ENCODE data around the gene PWP2.
"Not testable (repeated sequence)": the region's sequence is repeated elsewhere in the genome, so short reads cannot be mapped to it uniquely, and the experiment has no call there.

Gene PWP2

DNA sequence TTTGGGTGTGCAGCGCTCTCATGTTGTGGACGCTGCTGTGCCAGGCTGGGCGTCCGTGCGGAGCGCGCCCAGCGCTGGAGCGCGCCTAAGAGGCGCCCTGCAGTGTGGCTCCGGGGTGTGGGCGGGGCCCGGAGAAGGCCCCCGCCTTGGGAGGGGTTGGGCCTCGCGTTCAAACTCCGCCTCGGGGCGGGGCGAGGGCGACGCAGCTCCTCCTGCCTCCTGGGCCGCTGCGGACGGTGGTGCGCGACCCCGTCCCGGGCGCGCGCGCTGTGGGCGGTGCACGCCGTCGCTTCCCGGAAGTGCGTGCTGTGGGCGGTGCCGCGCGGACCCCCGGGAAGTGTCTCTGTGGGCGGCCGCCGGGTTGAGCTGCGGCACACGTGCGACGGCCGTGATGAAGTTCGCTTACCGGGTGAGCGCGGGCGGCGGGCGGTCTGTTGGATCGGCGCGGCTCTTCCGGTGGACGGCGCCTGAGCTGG lies at the start of gene PWP2:
Gene PWP2 (plus strand): TSS at position 374 of the 476 bp plus-strand sequence. CDS start 18 bp downstream, at position 392.
- H3K4me3 ChIP-seq (ENCODE audit: low read depth, low read length) = not testable (repeated sequence)

DNA sequence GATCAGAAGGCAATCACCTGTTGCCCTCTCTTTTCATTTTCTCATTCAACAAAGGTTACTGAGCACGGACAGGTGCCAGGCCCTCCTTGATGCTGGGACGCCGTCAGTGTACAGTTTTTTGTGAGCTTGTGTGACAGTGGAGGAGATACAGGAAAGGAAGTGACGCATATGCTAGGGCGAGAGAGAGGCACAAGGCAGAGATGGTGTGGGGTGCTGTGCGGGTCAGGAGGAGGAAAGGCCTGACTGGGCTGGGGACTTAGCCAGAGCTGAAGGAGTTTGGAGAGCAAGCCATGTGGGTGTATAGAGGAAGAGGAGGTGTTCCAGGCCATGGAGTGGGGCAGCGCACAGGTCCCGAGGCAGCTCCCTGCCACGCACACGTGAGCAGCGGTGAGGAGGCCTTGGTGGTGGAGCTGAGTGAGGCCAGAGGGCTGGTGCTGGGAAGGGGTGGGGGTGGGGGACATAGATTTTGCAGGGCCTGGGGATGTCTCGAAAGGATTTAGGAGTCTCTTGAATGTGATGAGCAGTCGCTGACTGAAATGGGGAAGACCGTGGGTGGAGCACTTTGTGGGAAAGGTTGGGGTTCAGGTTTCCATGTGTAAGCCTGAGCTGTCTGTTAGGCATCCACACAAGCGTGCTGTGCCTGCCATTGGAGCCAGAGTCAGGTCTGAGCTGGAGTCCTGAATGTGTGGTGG lies 49.1 kb upstream of the PWP2 start:
- no peak overlapping the region for H3K4me3 ChIP-seq (ENCODE audit: low read depth, low read length)
- H3K9me3 ChIP-seq (ENCODE audit: control insufficient read depth, insufficient read depth, low read length) = no peaks in the 10 kb centered on the region
- H3K9ac ChIP-seq (ENCODE audit: low read depth, low read length) = no peak overlapping the region
- H3K4me1 ChIP-seq (ENCODE audit: control insufficient read depth, insufficient read depth, low read length) = no peaks in the 10 kb centered on the region
- H3K36me3 ChIP-seq (ENCODE audit: control insufficient read depth, insufficient read depth, low read length) = peaks cover 7% of the 10 kb centered on the region
- H3K27me3 ChIP-seq (ENCODE audit: control insufficient read depth, insufficient read depth, low read length) = no peaks in the 10 kb centered on the region

More for the DNA sequence above, at the start of gene PWP2:
- not testable (repeated sequence) for H3K4me1 ChIP-seq (ENCODE audit: control insufficient read depth, insufficient read depth, low read length); H3K9ac ChIP-seq (ENCODE audit: low read depth, low read length); H3K9me3 ChIP-seq (ENCODE audit: control insufficient read depth, insufficient read depth, low read length); H3K27me3 ChIP-seq (ENCODE audit: control insufficient read depth, insufficient read depth, low read length); H3K36me3 ChIP-seq (ENCODE audit: control insufficient read depth, insufficient read depth, low read length)

DNA sequence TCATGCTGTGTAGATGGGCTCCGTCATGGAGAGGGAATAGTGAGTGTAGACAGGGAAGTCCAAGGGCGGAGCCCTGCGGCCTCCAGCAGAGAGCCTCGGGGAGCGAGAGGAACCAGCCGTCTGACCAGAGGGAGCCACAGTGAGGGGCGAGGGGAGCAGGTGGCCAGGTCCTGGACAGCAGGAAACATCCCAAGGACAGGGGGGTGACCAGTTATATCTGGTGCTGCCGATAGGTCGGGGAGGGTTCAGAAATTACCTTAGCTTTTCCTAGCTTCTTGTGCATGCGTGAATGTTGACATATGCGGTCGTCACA lies 48.6 kb upstream of the PWP2 start:
- Histone ChIP-seq H3K36me3 (ENCODE audit: control insufficient read depth, insufficient read depth, low read length) (peaks cover 12% of the 10 kb centered on the region), H3K4me1 (ENCODE audit: control insufficient read depth, insufficient read depth, low read length) (no peaks in the 10 kb centered on the region), H3K4me3 (ENCODE audit: low read depth, low read length) (no peak overlapping the region)

DNA sequence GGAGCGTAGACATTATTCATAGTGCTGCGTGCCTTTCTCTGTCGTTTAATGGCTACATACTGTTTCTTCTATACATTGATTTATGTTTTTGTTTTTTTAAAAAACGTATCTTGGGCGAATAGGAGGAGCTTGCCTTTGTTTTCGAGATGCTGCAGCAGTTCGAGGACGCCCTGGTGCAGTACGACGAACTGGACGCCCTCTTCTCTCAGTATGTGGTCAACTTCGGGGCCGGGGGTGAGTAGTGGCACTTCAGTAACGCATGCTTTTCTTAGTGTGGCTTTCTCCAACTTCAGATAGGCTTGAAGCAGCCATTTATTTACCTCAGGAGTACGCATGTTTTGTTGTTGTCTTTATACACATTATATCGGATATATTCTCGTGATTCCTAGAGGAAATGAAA lies 48.2 kb upstream of the PWP2 start:
- Histone ChIP-seq H3K9me3 (ENCODE audit: control insufficient read depth, insufficient read depth, low read length) (no peaks in the 10 kb centered on the region), H3K4me1 (ENCODE audit: control insufficient read depth, insufficient read depth, low read length) (no peaks in the 10 kb centered on the region), H3K36me3 (ENCODE audit: control insufficient read depth, insufficient read depth, low read length) (peaks cover 12% of the 10 kb centered on the region), H3K27me3 (ENCODE audit: control insufficient read depth, insufficient read depth, low read length) (no peaks in the 10 kb centered on the region), H3K4me3 (ENCODE audit: low read depth, low read length) (no peak overlapping the region), H3K9ac (ENCODE audit: low read depth, low read length) (no peak overlapping the region)

More for the DNA sequence above, 48.6 kb upstream of the PWP2 start:
- H3K9me3 ChIP-seq (ENCODE audit: control insufficient read depth, insufficient read depth, low read length) = no peaks in the 10 kb centered on the region
- no peak overlapping the region for H3K9ac ChIP-seq (ENCODE audit: low read depth, low read length)
- H3K27me3 ChIP-seq (ENCODE audit: control insufficient read depth, insufficient read depth, low read length) = no peaks in the 10 kb centered on the region

DNA sequence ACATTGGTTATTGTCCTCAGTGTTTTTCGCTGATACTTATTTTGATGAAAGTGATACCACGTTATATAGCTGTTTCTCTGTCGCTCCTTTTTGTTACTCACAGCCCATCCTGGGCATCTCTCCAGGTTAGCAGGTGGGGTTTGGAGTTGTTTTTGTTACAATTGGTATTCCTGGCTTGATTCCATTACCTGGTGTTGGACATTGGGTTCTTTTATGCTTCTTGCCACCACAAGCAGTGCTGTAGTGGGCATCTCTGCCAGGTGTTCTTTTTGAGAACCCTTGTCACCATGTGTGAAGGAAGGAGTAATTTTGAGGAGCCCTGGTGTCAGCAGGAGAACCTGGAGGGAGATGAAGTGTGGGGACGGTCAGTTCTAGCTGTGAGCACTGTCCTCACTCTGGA lies 47.5 kb upstream of the PWP2 start:
- Histone ChIP-seq H3K36me3 (ENCODE audit: control insufficient read depth, insufficient read depth, low read length) (peaks cover 12% of the 10 kb centered on the region), H3K27me3 (ENCODE audit: control insufficient read depth, insufficient read depth, low read length) (no peaks in the 10 kb centered on the region), H3K4me3 (ENCODE audit: low read depth, low read length) (no peak overlapping the region), H3K9ac (ENCODE audit: low read depth, low read length) (no peak overlapping the region), H3K9me3 (ENCODE audit: control insufficient read depth, insufficient read depth, low read length) (no peaks in the 10 kb centered on the region), H3K4me1 (ENCODE audit: control insufficient read depth, insufficient read depth, low read length) (no peaks in the 10 kb centered on the region)

DNA sequence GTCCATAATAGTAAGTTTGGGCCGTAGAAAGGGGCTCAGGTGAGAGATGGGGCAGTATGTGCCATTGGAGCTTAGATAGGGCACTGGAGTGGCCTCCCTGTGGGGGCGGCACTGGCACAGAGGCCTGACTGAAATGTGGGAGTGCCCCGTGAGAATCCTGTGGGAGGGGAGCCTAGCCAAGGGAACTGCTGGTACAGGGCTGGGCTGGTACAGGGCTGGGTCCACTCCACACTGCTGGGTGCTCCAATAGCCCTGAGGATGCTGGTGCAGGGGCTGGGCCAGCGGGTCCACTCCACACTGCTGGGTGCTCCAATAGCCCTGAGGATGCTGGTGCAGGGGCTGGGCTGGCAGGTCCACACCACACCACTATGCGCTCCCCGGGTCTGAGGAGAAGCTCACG lies 44.8 kb upstream of the PWP2 start:
- H3K4me1 ChIP-seq (ENCODE audit: control insufficient read depth, insufficient read depth, low read length) = no peaks in the 10 kb centered on the region
- H3K4me3 ChIP-seq (ENCODE audit: low read depth, low read length) = no peak overlapping the region
- H3K9me3 ChIP-seq (ENCODE audit: control insufficient read depth, insufficient read depth, low read length) = no peaks in the 10 kb centered on the region
- peaks cover 13% of the 10 kb centered on the region for H3K36me3 ChIP-seq (ENCODE audit: control insufficient read depth, insufficient read depth, low read length)
- H3K9ac ChIP-seq (ENCODE audit: low read depth, low read length) = no peak overlapping the region
- no peaks in the 10 kb centered on the region for H3K27me3 ChIP-seq (ENCODE audit: control insufficient read depth, insufficient read depth, low read length)

DNA sequence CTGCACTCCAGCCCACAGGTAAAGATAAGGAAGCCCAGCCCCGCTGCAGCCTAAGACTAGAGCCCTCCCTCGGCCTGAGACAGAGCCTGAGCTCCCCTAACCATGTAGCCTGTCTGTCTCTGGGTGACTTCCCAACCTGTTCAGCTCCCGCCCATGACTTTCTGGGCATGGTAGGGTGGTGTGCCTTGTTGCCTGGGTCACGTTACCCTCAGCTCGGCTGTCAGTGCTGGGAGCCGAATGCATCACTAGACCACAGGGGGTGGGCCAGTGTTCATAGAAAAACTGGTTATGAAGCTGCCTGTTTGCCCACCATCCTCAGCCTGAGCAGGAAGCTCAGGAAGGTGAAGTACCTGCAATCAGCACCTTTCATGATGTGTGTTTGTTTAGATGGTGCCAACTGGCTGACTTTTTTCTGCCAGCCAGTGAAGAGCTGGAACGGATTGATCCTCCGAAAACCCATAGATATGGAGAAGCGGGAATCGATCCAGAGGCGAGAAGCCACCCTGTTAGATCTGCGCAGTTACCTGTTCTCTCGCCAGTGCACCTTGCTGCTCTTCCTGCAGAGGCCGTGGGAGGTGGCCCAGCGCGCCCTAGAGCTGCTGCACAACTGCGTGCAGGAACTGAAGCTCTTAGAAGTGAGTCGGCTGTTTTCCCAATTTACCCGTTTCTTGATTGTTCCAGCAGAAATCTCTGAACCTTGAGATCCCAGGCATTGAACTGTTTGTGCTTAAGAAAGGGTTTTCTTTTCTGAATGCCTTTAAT lies 43.9 kb upstream of the PWP2 start:
- peaks cover 15% of the 10 kb centered on the region for H3K36me3 ChIP-seq (ENCODE audit: control insufficient read depth, insufficient read depth, low read length)

DNA sequence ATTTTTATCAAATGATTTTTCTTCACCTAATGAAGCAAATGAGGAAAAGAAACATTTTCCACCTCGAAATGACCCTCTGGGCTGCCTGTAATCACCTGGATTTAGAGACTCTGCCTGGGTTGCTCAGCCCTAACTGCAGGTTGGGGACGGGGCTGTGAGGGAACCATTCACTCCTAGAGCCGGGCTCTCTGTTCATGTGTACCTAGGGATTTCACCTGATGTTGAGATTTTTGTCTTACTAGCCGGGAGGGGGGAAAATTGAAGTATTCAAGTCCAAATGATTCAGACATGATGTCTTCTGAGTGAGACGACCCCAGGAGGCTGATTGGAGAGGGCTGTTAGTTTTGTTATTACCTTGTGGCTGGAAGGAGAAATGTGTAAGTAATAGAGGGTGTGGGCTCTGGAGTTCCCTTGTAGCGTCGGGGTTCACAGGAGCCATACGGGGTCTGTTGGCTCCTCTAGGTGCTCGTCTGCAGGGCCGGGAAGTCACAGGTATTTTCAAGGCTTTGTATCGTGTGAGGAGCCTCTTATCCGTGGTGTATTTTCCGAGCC lies 42.3 kb upstream of the PWP2 start:
- Histone ChIP-seq H3K9me3 (ENCODE audit: control insufficient read depth, insufficient read depth, low read length) (no peaks in the 10 kb centered on the region), H3K27me3 (ENCODE audit: control insufficient read depth, insufficient read depth, low read length) (no peaks in the 10 kb centered on the region), H3K4me3 (ENCODE audit: low read depth, low read length) (no peak overlapping the region), H3K36me3 (ENCODE audit: control insufficient read depth, insufficient read depth, low read length) (peaks cover 21% of the 10 kb centered on the region), H3K9ac (ENCODE audit: low read depth, low read length) (no peak overlapping the region), H3K4me1 (ENCODE audit: control insufficient read depth, insufficient read depth, low read length) (no peaks in the 10 kb centered on the region)

More for the DNA sequence above, 43.9 kb upstream of the PWP2 start:
- H3K4me3 ChIP-seq (ENCODE audit: low read depth, low read length) = no peak overlapping the region
- no peak overlapping the region for H3K9ac ChIP-seq (ENCODE audit: low read depth, low read length)
- H3K27me3 ChIP-seq (ENCODE audit: control insufficient read depth, insufficient read depth, low read length) = no peaks in the 10 kb centered on the region
- no peaks in the 10 kb centered on the region for H3K4me1 ChIP-seq (ENCODE audit: control insufficient read depth, insufficient read depth, low read length)
- H3K9me3 ChIP-seq (ENCODE audit: control insufficient read depth, insufficient read depth, low read length) = no peaks in the 10 kb centered on the region

DNA sequence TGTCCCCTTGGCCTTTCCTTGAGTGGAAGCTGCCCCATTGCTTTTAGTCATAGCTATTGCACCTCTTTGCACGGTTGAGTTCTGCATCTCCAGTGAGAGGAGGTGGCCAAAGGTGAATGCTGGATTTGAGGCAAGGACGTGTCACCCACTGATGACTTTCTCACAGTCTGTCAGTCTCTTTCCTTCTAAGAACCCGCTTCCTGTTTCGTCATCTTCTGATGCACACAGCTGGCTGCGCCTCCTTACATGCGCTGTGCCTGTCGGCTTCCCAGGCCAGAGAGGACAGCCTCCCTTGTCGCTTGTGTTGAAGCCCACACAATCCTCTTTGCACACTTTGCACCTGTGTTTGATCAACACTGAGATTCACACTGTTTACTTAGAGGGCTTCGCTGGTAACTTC lies 41.8 kb upstream of the PWP2 start:
- H3K4me1 ChIP-seq (ENCODE audit: control insufficient read depth, insufficient read depth, low read length) = no peaks in the 10 kb centered on the region
- H3K4me3 ChIP-seq (ENCODE audit: low read depth, low read length) = no peak overlapping the region
- H3K9me3 ChIP-seq (ENCODE audit: control insufficient read depth, insufficient read depth, low read length) = no peaks in the 10 kb centered on the region
- no peaks in the 10 kb centered on the region for H3K27me3 ChIP-seq (ENCODE audit: control insufficient read depth, insufficient read depth, low read length)
- no peak overlapping the region for H3K9ac ChIP-seq (ENCODE audit: low read depth, low read length)
- H3K36me3 ChIP-seq (ENCODE audit: control insufficient read depth, insufficient read depth, low read length) = peaks cover 23% of the 10 kb centered on the region

DNA sequence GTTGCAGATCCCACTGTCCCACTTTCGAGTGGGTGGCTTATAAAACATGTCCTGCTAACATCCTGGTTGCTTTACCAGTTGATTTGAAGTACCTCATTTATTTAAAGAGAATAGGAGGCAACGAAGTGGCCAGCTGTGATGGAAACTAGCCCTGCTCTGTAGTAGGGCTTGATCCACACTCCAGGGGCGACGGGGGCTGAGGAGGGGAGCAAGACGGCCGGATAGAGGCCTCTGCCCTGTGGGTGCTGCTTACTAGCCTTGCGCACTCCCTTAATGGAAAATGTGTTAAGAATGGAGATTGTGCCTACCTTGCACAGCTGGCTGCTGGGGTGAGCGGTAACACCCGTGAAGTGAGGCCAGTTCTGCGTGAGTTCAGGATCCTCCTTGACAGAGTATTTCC lies 41.1 kb upstream of the PWP2 start:
- H3K4me1 ChIP-seq (ENCODE audit: control insufficient read depth, insufficient read depth, low read length) = no peaks in the 10 kb centered on the region
- H3K27me3 ChIP-seq (ENCODE audit: control insufficient read depth, insufficient read depth, low read length) = no peaks in the 10 kb centered on the region
- H3K36me3 ChIP-seq (ENCODE audit: control insufficient read depth, insufficient read depth, low read length) = peaks cover 24% of the 10 kb centered on the region
- H3K4me3 ChIP-seq (ENCODE audit: low read depth, low read length) = no peak overlapping the region
- H3K9ac ChIP-seq (ENCODE audit: low read depth, low read length) = no peak overlapping the region
- H3K9me3 ChIP-seq (ENCODE audit: control insufficient read depth, insufficient read depth, low read length) = no peaks in the 10 kb centered on the region

DNA sequence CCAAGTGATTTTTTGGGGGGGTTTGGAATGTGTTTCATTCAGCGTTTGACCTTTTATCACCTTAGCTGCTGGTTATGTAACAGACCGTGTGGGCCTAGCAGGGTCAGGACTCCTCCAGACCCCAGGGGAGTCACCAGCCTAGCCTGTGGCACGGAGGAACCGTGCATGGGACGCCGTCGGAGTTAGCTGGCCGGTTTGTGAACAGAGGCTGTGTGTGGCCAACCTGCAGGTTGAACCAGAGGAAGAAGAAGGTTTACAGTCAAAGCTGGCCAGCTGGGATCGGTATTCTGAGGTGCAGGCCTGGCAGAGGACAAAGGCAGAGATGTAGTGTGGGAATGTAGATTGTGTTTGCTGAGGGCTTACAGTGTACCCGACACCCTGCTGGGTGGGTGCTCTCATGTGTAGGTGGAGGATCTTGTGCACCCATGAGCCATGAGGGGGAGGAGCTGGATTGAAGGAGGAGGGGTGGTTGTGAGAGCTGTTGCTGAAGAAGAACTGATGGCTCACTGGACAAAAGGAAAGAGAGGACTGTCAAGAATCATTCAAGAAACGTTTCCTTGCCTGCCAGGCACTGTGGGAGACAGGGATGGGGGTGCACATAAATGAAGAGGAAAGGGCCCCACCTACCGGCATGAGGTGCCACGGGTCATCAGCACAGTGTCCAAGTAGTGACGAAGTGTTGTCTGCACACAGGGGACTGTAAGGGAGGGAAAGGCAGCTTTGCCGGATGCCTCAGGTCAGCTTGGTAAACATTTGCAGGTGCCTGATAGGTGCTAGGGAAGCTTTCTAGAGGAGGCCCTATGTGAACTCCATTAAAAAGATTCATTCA lies 40.0 kb upstream of the PWP2 start:
- no peak overlapping the region for H3K9ac ChIP-seq (ENCODE audit: low read depth, low read length)
- no peaks in the 10 kb centered on the region for H3K27me3 ChIP-seq (ENCODE audit: control insufficient read depth, insufficient read depth, low read length)
- no peaks in the 10 kb centered on the region for H3K4me1 ChIP-seq (ENCODE audit: control insufficient read depth, insufficient read depth, low read length)
- H3K4me3 ChIP-seq (ENCODE audit: low read depth, low read length) = no peak overlapping the region
- peaks cover 27% of the 10 kb centered on the region for H3K36me3 ChIP-seq (ENCODE audit: control insufficient read depth, insufficient read depth, low read length)
- H3K9me3 ChIP-seq (ENCODE audit: control insufficient read depth, insufficient read depth, low read length) = no peaks in the 10 kb centered on the region

Measured in iPS-15b (cell line).